SH-SY5Y (cell line): ENCODE results near the gene FAM13A.

Experiments
- GATA2 ChIP-seq: IDR thresholded peaks from 2 replicates; pipeline ENCODE4 v1.6.1; 2011; ENCODE audit warnings: mild to moderate bottlenecking, low read depth, low read length
- GATA3 ChIP-seq: IDR thresholded peaks from 2 replicates; pipeline ENCODE4 v1.6.1; 2011; ENCODE audit warnings: low read depth, mild to moderate bottlenecking, low read length, moderate library complexity

Gene FAM13A

GRCh38 chr4:88794087-88794690 is 262.8 kb downstream of the FAM13A start:
- TF ChIP-seq GATA3 (no peak), GATA2 (no peak)

DNA sequence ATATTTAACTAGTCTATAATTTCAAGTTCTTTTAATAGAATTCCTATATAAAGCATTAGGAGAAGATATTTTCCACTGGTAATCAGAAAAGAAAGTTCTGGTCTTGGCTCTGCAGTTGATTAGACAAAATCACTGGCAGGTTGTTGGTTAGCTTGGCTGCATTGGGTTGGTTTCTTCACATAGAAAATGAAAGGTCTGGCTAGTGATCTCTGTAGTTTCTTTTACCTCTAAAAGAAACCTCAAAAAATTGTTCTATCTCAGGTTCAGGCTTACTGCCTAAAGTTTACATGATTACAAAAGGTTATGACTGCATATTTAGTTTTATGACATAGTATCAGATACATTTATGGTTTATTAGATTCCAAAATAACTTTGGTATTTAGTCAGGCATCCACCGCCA is 263.5 kb downstream of the FAM13A start:
- TF ChIP-seq GATA3 (no peak), GATA2 (no peak)

- TF ChIP-seq GATA3 (no peak), GATA2 (no peak)
These were observed 264.2 kb downstream of the FAM13A start for GRCh38 chr4:88792821-88793220.

DNA sequence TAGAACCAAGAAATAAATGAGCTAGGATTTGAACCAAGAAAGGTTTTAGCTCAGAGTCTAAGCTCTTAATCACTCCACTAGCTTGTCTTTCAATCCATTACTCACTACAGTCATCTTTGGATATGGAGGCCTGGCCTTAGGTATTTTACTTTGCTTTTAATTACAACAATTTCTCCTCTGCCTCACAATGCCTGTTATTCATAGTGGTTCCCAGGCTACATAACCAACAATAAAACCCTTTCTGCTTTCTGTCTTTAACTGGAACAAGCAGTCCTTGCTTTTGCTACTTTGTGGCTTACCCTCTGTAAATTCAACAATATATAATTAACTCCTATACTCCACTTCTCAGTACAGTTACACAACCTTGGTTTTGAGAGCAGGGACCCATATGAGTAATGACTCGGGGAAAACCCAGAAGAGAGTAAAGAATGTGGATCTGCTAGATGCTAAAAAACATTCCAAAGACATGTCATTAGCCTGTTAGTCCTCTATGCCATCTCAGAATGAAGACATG is 264.7 kb downstream of the FAM13A start:
- TF ChIP-seq GATA2: no peak
- no peak for TF ChIP-seq GATA3

DNA sequence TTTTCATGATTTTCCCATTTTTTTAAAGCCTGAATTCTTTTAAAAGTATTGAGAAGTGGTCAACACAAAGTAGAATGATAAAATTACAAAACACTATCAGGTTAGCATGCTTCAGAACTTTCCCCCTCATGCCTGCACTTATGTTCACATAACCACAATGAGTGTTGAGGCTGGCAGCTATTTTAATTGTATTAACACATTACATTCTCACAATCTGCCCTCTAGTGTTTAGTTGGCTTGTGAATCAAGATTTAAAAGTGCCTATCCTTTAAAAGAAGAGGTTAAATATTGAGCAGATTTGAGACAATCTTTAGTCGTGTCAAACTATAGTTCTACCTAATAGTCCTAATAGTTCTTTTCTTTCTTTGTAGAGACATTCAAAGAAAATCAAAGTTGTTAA is 265.7 kb downstream of the FAM13A start:
- TF ChIP-seq GATA2 (no peak), GATA3 (no peak)

- TF ChIP-seq GATA3 (no peak), GATA2 (no peak)
These were observed 268.1 kb downstream of the FAM13A start for GRCh38 chr4:88788895-88789294.

- no peak for TF ChIP-seq GATA2
- TF ChIP-seq GATA3: no peak
These were observed 268.6 kb downstream of the FAM13A start for GRCh38 chr4:88788424-88788823.

- TF ChIP-seq GATA3: no peak
- TF ChIP-seq GATA2: no peak
These were observed 271.0 kb downstream of the FAM13A start for GRCh38 chr4:88786011-88786410.

DNA sequence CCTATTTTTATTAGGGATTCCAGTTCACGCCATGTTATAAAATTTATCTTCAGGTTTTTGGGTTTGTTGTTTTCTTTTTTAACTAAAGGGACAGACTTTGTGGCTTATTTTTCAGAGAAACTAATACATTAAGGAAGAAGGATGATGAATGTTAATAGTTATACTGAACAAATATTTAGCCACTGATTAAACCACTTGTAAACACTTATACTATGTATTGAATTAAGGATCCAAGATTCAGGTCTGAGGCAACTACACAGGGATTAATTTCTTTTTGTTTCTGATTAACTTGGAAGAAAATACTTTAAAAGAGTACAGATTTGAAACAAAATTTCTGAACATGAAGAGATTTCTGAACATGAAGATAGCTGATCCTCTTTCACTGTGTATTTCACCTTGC is 276.6 kb downstream of the FAM13A start:
- no peak for TF ChIP-seq GATA3
- no peak for TF ChIP-seq GATA2

DNA sequence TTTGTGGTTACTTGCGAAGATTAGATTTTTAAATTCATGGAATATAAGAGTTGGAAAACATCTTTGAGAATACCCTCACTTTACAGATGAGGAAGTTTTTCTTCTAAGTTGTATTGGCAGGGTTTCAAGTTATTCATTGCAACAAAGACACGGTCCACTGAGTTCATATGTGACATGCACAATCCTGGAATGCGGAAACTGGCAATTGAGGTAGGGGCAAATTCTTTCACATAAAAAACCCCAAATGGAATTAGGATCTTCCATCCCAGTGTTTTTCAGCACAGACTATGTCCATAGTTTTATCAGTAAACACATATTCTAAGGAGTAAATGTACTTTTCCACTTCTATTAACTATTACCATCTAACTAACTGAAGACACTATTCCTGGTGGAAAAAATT is 277.6 kb downstream of the FAM13A start:
- TF ChIP-seq GATA2 (no peak), GATA3 (no peak)

DNA sequence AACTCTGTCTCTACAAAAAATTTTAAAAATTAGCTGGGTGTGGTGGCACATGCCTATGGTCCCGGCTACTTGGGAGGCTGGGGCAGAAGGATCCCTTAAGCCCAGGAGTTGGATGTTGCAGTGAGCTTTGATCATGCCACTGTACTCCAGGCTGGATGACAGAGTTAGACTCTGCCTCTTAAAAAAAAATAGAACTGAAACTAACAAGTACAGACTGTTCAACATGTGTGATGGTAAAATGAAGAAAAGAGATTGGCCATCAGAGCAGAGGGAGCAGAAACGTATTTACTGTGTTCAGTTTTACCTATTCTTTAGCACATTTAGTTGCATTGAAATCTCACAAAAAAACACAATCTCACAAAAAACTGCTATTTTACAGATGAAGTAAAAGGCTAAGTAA is 281.5 kb downstream of the FAM13A start:
- TF ChIP-seq GATA3 (no peak), GATA2 (no peak)

- TF ChIP-seq GATA2: no peak
- TF ChIP-seq GATA3: no peak
These were observed 282.0 kb downstream of the FAM13A start for GRCh38 chr4:88775026-88775425.

- no peak for TF ChIP-seq GATA3
- TF ChIP-seq GATA2: no peak
These were observed 285.0 kb downstream of the FAM13A start for GRCh38 chr4:88771883-88772450.

GRCh38 chr4:88765729-88766128 is 291.3 kb downstream of the FAM13A start:
- no peak for TF ChIP-seq GATA2
- no peak for TF ChIP-seq GATA3

DNA sequence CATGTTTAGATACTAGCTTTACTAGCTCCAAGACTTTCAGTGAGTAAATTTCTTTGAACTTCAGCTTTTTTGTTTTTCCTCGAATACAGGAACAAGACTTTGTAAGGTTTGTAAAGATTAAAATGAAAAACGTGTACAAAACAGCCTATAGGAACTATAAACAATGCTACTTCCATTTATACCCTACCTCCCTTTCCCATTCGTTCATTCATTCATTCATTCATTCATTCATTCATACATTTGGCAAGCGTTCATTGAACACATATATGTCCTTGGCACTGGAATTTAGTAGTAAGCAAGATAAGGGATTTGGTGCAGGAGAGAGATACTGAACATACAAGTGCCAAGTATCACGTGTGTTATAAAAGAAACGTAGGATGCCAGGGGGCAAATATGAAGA is 293.9 kb downstream of the FAM13A start:
- no peak for TF ChIP-seq GATA2
- no peak for TF ChIP-seq GATA3

DNA sequence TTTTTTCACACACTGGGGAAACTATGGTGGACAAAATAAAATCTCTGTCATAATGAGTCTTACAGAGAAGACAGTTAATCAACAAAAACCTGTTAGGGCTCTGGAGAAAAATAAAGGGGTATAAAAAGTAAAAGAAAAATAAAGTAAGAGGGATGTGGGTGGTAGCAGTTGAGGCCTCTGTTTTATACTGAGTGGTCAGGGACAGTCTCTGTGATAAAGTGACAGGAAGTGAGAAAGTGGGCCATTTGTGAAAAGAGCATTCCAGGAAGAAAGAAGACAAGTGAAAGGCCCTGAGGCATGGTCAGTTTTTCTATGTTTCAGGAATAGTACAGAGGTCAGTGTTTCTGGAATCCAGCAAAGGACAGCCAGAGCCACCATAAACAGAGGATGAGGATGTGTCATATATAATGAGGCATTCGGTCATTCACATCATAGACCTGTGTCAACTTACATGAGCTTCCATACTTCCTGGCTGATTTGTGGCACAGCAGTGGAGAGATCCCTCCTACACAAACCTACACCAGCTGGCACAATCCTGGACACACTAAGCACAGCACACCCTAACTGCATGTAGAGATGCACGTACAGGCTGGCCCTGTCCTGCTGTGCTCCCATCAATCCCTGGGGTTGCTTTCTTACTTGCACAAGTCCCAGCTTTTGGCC is 295.0 kb downstream of the FAM13A start:
- no peak for TF ChIP-seq GATA2
- TF ChIP-seq GATA3: no peak
